ENCODE data around the gene SLC25A21.

GRCh38 chr14:36646664-36647416, 525.6 kb downstream of the SLC25A21 start:
- TF ChIP-seq CTCF (IDR thresholded peaks at IDR 0.05; ENCODE audit: low read depth, low read length, poor library complexity, severe bottlenecking) (no peak), EZH2phosphoT487 (IDR thresholded peaks at IDR 0.05; ENCODE audit: borderline replicate concordance, low read length) (no peak)

All from DOHH2 (cell line).